HEK293 (cell line): ENCODE results near the gene UGT1A7.

Experiments
- REST ChIP-seq: fragments of 450-650 bp; formaldehyde crosslinking; IDR thresholded peaks from 2 replicates; pipeline ENCODE4 v1.5.1; 2016; ENCODE audit warnings: missing biosample characterization, missing genetic modification characterization
- ZNF561 ChIP-seq: fragments of 450-650 bp; IDR thresholded peaks from 2 replicates; pipeline ENCODE4 v1.5.1; 2018; ENCODE audit warnings: missing biosample characterization, missing genetic modification characterization, borderline replicate concordance
- TF ChIP-seq, protein P1 (sequence below): fragments of 450-650 bp; formaldehyde crosslinking; IDR thresholded peaks from 2 replicates; pipeline ENCODE4 v1.5.1; 2016; ENCODE audit warnings: missing biosample characterization, missing genetic modification characterization

GRCh38 chr2:233766416-233766815, 84.7 kb downstream of the UGT1A7 start:
- TF ChIP-seq, protein P1, sequence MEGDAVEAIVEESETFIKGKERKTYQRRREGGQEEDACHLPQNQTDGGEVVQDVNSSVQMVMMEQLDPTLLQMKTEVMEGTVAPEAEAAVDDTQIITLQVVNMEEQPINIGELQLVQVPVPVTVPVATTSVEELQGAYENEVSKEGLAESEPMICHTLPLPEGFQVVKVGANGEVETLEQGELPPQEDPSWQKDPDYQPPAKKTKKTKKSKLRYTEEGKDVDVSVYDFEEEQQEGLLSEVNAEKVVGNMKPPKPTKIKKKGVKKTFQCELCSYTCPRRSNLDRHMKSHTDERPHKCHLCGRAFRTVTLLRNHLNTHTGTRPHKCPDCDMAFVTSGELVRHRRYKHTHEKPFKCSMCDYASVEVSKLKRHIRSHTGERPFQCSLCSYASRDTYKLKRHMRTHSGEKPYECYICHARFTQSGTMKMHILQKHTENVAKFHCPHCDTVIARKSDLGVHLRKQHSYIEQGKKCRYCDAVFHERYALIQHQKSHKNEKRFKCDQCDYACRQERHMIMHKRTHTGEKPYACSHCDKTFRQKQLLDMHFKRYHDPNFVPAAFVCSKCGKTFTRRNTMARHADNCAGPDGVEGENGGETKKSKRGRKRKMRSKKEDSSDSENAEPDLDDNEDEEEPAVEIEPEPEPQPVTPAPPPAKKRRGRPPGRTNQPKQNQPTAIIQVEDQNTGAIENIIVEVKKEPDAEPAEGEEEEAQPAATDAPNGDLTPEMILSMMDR (tag by site-specific recombination): no peak
- TF ChIP-seq REST (tag by site-specific recombination) (no peak), ZNF561 (no peak)
